ENCODE data around the gene GNB1L. TPM values are rescaled to one million over a fixed set of nuclear protein-coding genes. Genes with fewer than 3 reads are reported as not detected.

GNB1L gene
- total RNA-seq, 1 experiment from 2014 or later: 18.0 TPM

DNA sequence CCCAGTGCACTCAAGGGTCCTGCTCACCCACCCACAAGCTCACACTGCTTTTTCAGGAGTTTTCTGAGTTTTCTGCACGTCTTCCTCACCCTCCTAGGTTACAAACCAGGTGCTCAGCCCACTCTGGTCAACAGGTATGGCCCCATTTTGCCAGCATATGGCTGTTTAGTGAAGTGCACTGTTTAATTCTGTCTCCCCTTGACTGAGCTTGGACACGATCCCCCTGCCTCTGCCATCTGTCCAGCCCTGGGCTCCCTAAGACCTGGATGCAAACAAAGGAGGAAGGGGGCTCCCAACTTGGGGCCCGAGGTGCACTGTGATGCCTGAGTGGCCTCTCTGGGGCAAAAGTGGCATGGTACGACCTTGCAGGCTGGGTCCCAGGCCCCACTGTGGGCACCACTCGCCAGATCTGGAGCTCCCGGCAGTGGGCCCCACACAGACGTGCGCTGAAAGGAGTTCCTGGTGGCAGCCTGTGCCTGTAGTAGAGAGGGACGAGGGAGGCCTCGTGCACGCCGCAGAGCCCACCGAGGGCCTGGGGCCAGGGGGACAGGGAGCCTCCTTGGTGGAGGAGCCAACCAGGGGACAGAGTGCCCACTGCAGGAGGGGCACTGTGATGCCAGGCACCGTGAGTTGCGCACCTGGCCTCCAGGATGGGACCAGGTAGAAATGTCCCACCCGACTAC is 49.6 kb upstream of the GNB1L start:
- CTCF ChIA-PET: interaction anchor here (0.6 to 6.3 kb wide), 9 partner anchors 30 to 181 kb away, joined by 3 to 56 read pairs (median 3); partner anchors contain the start of gene GP1BB
- POLR2A ChIA-PET: no interaction called here
- Mint-ChIP-seq H3K4me3 (no peak overlapping the region), H3K27me3 (ENCODE audit: low read depth) (no peaks in the 10 kb centered on the region; the same call in 1 of the 2 replicates), H3K4me1 (peaks cover 11% of the 10 kb centered on the region), H3K36me3 (no peaks in the 10 kb centered on the region), H3K27ac (peak overlapping the region; percentile 57; the same call in 1 of the 2 replicates), H3K9me3 (no peaks in the 10 kb centered on the region)
- DNase-seq (ENCODE audit: low spot score): no peak
- TF ChIP-seq, protein P1, sequence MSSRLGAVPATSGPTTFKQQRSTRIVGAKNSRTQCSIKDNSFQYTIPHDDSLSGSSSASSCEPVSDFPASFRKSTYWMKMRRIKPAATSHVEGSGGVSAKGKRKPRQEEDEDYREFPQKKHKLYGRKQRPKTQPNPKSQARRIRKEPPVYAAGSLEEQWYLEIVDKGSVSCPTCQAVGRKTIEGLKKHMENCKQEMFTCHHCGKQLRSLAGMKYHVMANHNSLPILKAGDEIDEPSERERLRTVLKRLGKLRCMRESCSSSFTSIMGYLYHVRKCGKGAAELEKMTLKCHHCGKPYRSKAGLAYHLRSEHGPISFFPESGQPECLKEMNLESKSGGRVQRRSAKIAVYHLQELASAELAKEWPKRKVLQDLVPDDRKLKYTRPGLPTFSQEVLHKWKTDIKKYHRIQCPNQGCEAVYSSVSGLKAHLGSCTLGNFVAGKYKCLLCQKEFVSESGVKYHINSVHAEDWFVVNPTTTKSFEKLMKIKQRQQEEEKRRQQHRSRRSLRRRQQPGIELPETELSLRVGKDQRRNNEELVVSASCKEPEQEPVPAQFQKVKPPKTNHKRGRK (CRISPR knock-in tag; IDR thresholded peaks at IDR 0.05; ENCODE audit: borderline replicate concordance): no peak
- TF ChIP-seq, protein P2, sequence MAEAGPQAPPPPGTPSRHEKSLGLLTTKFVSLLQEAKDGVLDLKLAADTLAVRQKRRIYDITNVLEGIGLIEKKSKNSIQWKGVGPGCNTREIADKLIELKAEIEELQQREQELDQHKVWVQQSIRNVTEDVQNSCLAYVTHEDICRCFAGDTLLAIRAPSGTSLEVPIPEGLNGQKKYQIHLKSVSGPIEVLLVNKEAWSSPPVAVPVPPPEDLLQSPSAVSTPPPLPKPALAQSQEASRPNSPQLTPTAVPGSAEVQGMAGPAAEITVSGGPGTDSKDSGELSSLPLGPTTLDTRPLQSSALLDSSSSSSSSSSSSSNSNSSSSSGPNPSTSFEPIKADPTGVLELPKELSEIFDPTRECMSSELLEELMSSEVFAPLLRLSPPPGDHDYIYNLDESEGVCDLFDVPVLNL (CRISPR knock-in tag; IDR thresholded peaks at IDR 0.05; ENCODE audit: borderline replicate concordance, low read depth): no peak
- TF ChIP-seq GTF2I (CRISPR knock-in tag; conservative IDR thresholded peaks at IDR 0.05) (no peak), CREM (CRISPR knock-in tag; IDR thresholded peaks at IDR 0.05) (no peak), ZNF219 (CRISPR knock-in tag; IDR thresholded peaks at IDR 0.05; ENCODE audit: borderline replicate concordance) (no peak), RORB (CRISPR knock-in tag; IDR thresholded peaks at IDR 0.05) (no peak), MXD4 (CRISPR knock-in tag; IDR thresholded peaks at IDR 0.05; ENCODE audit: borderline replicate concordance) (no peak), EMX1 (CRISPR knock-in tag; IDR thresholded peaks at IDR 0.05) (no peak), FOXJ3 (CRISPR knock-in tag; IDR thresholded peaks at IDR 0.05; ENCODE audit: borderline replicate concordance) (no peak), GABPB1 (CRISPR knock-in tag; IDR thresholded peaks at IDR 0.05) (no peak), SOX15 (CRISPR knock-in tag; IDR thresholded peaks at IDR 0.05) (no peak), FOXK1 (CRISPR knock-in tag; IDR thresholded peaks at IDR 0.05) (no peak), KAT7 (CRISPR knock-in tag; IDR thresholded peaks at IDR 0.05; ENCODE audit: borderline replicate concordance) (no peak), TEAD4 (CRISPR knock-in tag; IDR thresholded peaks at IDR 0.05) (no peak), ZNF416 (CRISPR knock-in tag; IDR thresholded peaks at IDR 0.05) (no peak)
- TF ChIP-seq, protein P3, sequence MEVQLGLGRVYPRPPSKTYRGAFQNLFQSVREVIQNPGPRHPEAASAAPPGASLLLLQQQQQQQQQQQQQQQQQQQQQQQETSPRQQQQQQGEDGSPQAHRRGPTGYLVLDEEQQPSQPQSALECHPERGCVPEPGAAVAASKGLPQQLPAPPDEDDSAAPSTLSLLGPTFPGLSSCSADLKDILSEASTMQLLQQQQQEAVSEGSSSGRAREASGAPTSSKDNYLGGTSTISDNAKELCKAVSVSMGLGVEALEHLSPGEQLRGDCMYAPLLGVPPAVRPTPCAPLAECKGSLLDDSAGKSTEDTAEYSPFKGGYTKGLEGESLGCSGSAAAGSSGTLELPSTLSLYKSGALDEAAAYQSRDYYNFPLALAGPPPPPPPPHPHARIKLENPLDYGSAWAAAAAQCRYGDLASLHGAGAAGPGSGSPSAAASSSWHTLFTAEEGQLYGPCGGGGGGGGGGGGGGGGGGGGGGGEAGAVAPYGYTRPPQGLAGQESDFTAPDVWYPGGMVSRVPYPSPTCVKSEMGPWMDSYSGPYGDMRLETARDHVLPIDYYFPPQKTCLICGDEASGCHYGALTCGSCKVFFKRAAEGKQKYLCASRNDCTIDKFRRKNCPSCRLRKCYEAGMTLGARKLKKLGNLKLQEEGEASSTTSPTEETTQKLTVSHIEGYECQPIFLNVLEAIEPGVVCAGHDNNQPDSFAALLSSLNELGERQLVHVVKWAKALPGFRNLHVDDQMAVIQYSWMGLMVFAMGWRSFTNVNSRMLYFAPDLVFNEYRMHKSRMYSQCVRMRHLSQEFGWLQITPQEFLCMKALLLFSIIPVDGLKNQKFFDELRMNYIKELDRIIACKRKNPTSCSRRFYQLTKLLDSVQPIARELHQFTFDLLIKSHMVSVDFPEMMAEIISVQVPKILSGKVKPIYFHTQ (CRISPR knock-in tag; IDR thresholded peaks at IDR 0.05): no peak
- TF ChIP-seq, protein P4, sequence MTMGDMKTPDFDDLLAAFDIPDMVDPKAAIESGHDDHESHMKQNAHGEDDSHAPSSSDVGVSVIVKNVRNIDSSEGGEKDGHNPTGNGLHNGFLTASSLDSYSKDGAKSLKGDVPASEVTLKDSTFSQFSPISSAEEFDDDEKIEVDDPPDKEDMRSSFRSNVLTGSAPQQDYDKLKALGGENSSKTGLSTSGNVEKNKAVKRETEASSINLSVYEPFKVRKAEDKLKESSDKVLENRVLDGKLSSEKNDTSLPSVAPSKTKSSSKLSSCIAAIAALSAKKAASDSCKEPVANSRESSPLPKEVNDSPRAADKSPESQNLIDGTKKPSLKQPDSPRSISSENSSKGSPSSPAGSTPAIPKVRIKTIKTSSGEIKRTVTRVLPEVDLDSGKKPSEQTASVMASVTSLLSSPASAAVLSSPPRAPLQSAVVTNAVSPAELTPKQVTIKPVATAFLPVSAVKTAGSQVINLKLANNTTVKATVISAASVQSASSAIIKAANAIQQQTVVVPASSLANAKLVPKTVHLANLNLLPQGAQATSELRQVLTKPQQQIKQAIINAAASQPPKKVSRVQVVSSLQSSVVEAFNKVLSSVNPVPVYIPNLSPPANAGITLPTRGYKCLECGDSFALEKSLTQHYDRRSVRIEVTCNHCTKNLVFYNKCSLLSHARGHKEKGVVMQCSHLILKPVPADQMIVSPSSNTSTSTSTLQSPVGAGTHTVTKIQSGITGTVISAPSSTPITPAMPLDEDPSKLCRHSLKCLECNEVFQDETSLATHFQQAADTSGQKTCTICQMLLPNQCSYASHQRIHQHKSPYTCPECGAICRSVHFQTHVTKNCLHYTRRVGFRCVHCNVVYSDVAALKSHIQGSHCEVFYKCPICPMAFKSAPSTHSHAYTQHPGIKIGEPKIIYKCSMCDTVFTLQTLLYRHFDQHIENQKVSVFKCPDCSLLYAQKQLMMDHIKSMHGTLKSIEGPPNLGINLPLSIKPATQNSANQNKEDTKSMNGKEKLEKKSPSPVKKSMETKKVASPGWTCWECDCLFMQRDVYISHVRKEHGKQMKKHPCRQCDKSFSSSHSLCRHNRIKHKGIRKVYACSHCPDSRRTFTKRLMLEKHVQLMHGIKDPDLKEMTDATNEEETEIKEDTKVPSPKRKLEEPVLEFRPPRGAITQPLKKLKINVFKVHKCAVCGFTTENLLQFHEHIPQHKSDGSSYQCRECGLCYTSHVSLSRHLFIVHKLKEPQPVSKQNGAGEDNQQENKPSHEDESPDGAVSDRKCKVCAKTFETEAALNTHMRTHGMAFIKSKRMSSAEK (CRISPR knock-in tag; IDR thresholded peaks at IDR 0.05; ENCODE audit: borderline replicate concordance): no peak
- TF ChIP-seq, protein P5, sequence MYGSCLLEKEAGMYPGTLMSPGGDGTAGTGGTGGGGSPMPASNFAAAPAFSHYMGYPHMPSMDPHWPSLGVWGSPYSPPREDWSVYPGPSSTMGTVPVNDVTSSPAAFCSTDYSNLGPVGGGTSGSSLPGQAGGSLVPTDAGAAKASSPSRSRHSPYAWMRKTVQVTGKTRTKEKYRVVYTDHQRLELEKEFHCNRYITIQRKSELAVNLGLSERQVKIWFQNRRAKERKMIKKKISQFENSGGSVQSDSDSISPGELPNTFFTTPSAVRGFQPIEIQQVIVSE (CRISPR knock-in tag; IDR thresholded peaks at IDR 0.05; ENCODE audit: borderline replicate concordance): no peak
- no peak for ATAC-seq

All from WTC11 (cell line).